ENCODE data around the gene AKAP6. TPM values are rescaled to one million over a fixed set of nuclear protein-coding genes. Genes with fewer than 3 reads are reported as not detected.

AKAP6 gene
- total RNA-seq, 2 donors from 2014 or later: 3.6 to 9.9 TPM

- Histone ChIP-seq H3K36me3 (no peaks in the 10 kb centered on the region), H3K27me3 (replicated peaks; ENCODE audit: insufficient read depth) (no peaks in the 10 kb centered on the region), H3K27ac (no peak overlapping the region), H3K4me1 (replicated peaks) (no peaks in the 10 kb centered on the region), H3K9me3 (no peaks in the 10 kb centered on the region), H3K4me3 (no peak overlapping the region)
- TF ChIP-seq POLR2A (IDR thresholded peaks at IDR 0.05) (no peak), POLR2AphosphoS5 (IDR thresholded peaks at IDR 0.05) (no peak)
- TF ChIP-seq, protein P1, sequence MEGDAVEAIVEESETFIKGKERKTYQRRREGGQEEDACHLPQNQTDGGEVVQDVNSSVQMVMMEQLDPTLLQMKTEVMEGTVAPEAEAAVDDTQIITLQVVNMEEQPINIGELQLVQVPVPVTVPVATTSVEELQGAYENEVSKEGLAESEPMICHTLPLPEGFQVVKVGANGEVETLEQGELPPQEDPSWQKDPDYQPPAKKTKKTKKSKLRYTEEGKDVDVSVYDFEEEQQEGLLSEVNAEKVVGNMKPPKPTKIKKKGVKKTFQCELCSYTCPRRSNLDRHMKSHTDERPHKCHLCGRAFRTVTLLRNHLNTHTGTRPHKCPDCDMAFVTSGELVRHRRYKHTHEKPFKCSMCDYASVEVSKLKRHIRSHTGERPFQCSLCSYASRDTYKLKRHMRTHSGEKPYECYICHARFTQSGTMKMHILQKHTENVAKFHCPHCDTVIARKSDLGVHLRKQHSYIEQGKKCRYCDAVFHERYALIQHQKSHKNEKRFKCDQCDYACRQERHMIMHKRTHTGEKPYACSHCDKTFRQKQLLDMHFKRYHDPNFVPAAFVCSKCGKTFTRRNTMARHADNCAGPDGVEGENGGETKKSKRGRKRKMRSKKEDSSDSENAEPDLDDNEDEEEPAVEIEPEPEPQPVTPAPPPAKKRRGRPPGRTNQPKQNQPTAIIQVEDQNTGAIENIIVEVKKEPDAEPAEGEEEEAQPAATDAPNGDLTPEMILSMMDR (IDR thresholded peaks at IDR 0.05): no peak
- intact Hi-C loops (cut with DNase I): no loop called here
- 93% methylated on average over 1 of the region's 1 CpG for WGBS
- no peak for DNase-seq (ENCODE audit: low spot score)
These were observed 16.3 kb downstream of the AKAP6 start for GRCh38 chr14:32345311-32345791.

- no peaks in the 10 kb centered on the region for H3K9me3 ChIP-seq
- no peak overlapping the region for H3K4me3 ChIP-seq
- no peak for DNase-seq (ENCODE audit: low spot score)
- 91% methylated on average over 4 of the region's 4 CpGs for WGBS
- no peaks in the 10 kb centered on the region for H3K36me3 ChIP-seq
- TF ChIP-seq, protein P1 (IDR thresholded peaks at IDR 0.05): no peak
- no peak for TF ChIP-seq POLR2A (IDR thresholded peaks at IDR 0.05)
- TF ChIP-seq POLR2AphosphoS5 (IDR thresholded peaks at IDR 0.05): no peak
- H3K27ac ChIP-seq: no peak overlapping the region
- intact Hi-C loops (cut with DNase I): no loop called here
- H3K4me1 ChIP-seq (replicated peaks): no peaks in the 10 kb centered on the region
- H3K27me3 ChIP-seq (replicated peaks; ENCODE audit: insufficient read depth): no peaks in the 10 kb centered on the region
These were observed 20.2 kb downstream of the AKAP6 start for GRCh38 chr14:32349322-32349721.

DNA sequence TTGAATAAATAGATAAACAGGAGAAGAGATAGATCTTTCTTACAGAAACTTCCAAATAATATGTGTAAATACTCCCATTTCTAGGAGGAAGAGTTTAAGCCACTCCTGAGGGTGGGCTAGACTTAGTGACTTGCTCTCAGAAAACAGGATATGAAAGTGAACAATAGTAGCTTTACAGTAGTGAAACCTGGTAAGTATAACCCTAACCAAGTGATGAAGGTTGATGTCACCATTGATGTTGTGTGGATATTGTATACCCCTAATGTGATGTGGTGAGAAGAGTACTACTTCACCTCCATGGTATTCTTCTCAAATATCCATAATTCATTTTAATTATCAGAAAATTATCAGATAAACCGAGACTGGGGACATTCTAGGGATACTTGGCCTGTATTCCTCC, 20.9 kb downstream of the AKAP6 start:
- Histone ChIP-seq H3K27ac (no peak overlapping the region), H3K4me3 (no peak overlapping the region), H3K36me3 (no peaks in the 10 kb centered on the region), H3K27me3 (replicated peaks; ENCODE audit: insufficient read depth) (no peaks in the 10 kb centered on the region), H3K9me3 (no peaks in the 10 kb centered on the region), H3K4me1 (replicated peaks) (no peaks in the 10 kb centered on the region)
- WGBS: 53% methylated on average over 1 of the region's 1 CpG
- no peak for DNase-seq (ENCODE audit: low spot score)
- intact Hi-C loops (cut with DNase I): no loop called here
- TF ChIP-seq, protein P1 (IDR thresholded peaks at IDR 0.05): no peak
- TF ChIP-seq POLR2A (IDR thresholded peaks at IDR 0.05) (no peak), POLR2AphosphoS5 (IDR thresholded peaks at IDR 0.05) (no peak)

GRCh38 chr14:32352631-32353030, 23.5 kb downstream of the AKAP6 start:
- Histone ChIP-seq H3K9me3 (no peaks in the 10 kb centered on the region), H3K27ac (no peak overlapping the region), H3K36me3 (no peaks in the 10 kb centered on the region), H3K4me3 (no peak overlapping the region), H3K27me3 (replicated peaks; ENCODE audit: insufficient read depth) (no peaks in the 10 kb centered on the region), H3K4me1 (replicated peaks) (no peaks in the 10 kb centered on the region)
- no peak for DNase-seq (ENCODE audit: low spot score)
- TF ChIP-seq POLR2AphosphoS5 (IDR thresholded peaks at IDR 0.05) (no peak), POLR2A (IDR thresholded peaks at IDR 0.05) (no peak)
- TF ChIP-seq, protein P1 (IDR thresholded peaks at IDR 0.05): no peak
- WGBS: 80% methylated on average over 4 of the region's 4 CpGs
- intact Hi-C loops (cut with DNase I): no loop called here

DNA sequence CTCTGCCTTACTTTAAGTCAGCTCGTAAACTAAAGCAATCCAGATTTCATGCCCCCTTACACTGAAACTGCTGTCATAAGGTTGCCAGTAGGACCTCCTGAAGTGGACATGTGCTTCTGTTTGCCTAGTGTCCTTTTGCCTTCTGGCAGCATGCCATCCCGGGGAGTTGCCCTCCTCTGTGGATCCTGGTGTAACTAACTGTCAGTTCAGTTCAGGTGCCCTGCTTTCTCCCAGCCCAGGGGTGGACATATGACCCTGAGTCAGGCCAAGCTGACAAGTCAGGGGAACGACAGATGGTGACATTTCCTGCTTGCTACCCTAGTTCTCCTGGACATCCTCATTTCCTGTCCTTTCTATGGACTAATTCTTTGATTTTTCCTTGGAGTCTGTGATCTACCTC, 25.6 kb downstream of the AKAP6 start:
- TF ChIP-seq POLR2A (IDR thresholded peaks at IDR 0.05) (no peak), POLR2AphosphoS5 (IDR thresholded peaks at IDR 0.05) (no peak)
- TF ChIP-seq, protein P1 (IDR thresholded peaks at IDR 0.05): no peak
- H3K27me3 ChIP-seq (replicated peaks; ENCODE audit: insufficient read depth): no peaks in the 10 kb centered on the region
- H3K4me1 ChIP-seq (replicated peaks): no peaks in the 10 kb centered on the region
- H3K4me3 ChIP-seq: no peak overlapping the region
- H3K36me3 ChIP-seq: no peaks in the 10 kb centered on the region
- 69% methylated on average over 3 of the region's 3 CpGs for WGBS
- DNase-seq (ENCODE audit: low spot score): no peak
- no peaks in the 10 kb centered on the region for H3K9me3 ChIP-seq
- intact Hi-C loops (cut with DNase I): no loop called here
- H3K27ac ChIP-seq: no peak overlapping the region
